Ovary (tissue), 3 donors: Measurements from ENCODE around the gene CMIP.

Experiments used
- POLR2A ChIP-seq: fragments of 450-650 bp; IDR thresholded peaks from one replicate; pipeline ENCODE4 v1.6.1; 2017; ENCODE audit warnings: antibody characterized with exemption, mild to moderate bottlenecking, moderate library complexity
- TF ChIP-seq, protein P1 (sequence below), 3 donors: fragments of 450-650 bp in 2 of 3; fragments of 200-600 bp in 1 of 3; IDR thresholded peaks; one replicate each; pipeline versions ENCODE4 v1.5.1 to v1.8.0; 2016 to 2022; ENCODE audit warnings: antibody characterized with exemption in 3 of 3, mild to moderate bottlenecking in 1 of 3
- donor health status: DM: no; HTN: no; CAD: no.

DNA sequence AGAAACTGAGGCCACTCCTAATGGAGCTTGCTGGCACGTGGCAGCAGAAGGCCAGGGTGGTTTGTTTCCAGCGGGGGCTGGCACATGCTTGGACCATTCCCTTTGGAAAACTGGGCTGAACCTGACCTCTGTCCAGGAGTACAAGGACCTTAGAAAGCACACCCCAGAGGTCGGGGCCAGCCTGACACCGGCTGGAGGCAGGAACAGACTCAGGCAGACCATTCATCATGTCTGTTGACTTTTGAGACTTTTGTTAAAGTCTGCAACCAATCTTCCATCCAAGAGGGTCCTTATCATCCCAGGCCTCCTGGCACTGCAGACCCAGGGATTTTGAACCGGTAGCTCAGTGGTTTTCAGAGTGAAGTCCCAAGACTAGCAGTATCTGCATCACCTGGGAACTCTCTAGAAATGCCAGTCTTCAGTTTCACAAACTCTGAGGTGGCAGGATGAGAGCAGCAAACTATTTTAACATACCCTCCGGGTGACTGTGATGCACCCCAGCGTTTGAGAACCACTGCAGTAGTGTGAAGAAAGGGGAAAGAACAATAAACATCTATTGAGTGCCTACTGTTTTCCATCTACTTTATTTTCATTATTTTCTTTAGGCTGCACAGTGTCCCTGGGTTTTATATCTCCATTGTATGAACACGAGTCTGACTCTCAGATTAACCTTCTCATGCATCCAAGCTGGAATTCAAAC lies 189.2 kb downstream of the CMIP start:
- no peak for TF ChIP-seq POLR2A
- TF ChIP-seq, protein P1, sequence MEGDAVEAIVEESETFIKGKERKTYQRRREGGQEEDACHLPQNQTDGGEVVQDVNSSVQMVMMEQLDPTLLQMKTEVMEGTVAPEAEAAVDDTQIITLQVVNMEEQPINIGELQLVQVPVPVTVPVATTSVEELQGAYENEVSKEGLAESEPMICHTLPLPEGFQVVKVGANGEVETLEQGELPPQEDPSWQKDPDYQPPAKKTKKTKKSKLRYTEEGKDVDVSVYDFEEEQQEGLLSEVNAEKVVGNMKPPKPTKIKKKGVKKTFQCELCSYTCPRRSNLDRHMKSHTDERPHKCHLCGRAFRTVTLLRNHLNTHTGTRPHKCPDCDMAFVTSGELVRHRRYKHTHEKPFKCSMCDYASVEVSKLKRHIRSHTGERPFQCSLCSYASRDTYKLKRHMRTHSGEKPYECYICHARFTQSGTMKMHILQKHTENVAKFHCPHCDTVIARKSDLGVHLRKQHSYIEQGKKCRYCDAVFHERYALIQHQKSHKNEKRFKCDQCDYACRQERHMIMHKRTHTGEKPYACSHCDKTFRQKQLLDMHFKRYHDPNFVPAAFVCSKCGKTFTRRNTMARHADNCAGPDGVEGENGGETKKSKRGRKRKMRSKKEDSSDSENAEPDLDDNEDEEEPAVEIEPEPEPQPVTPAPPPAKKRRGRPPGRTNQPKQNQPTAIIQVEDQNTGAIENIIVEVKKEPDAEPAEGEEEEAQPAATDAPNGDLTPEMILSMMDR (IDR thresholded peaks at IDR 0.05) = no peak
